Measurements from ENCODE around the gene CEP170. TPM values are rescaled to one million over a fixed set of nuclear protein-coding genes. Genes with fewer than 3 reads are reported as not detected.

The CEP170 gene
- polyA plus RNA-seq, 2 of the 4 experiments (the other 2 are of a cell fraction) = 31.0 to 69.6 TPM

Small RNAs within 50 kb of the gene (small RNA-seq; reads per million reads assigned to genes)
- gene RNU6-747P = 0 reads per million in 6 experiments

Other genes with a start within 250 kb of the CEP170 start
- 59.3 and 64.8 TPM in 2 replicates for gene SDCCAG8, start 760 bp upstream of the CEP170 start, polyA plus RNA-seq (2011; rRNA removed)
- 44.3 to 52.5 TPM (median 48.8 TPM) in 3 replicates for gene SDCCAG8, start 760 bp upstream of the CEP170 start, polyA plus RNA-seq (2017; fragmentation: RNase III; extraction: RNeasy Plus Mini Kit Qiagen cat#74134 plus additional on column Dnase treatment)